HG03066 (cell line): Measurements from ENCODE around the gene SERPINI2.

Source experiments
- ATAC-seq: cut with Tn5 transposase; IDR thresholded peaks from one replicate; pipeline ENCODE4 v1.9.1; 2021; ENCODE audit warnings: low read depth; ENCODE audit not compliant: unreplicated experiment

The SERPINI2 gene

GRCh38 chr3:167473863-167474262, at the start of gene SERPINI2:
SERPINI2 (minus strand) TSS chr3:167474042; CDS start chr3:167471834, 2,208 bp downstream.
- ATAC-seq = no peak

- no peak for ATAC-seq
Measured at GRCh38 chr3:167521006-167521355, 47.1 kb upstream of the SERPINI2 start.

GRCh38 chr3:167520266-167521005, 46.6 kb upstream of the SERPINI2 start:
- ATAC-seq = no peak

- no peak for ATAC-seq
Measured at GRCh38 chr3:167507954-167508353, 34.1 kb upstream of the SERPINI2 start.

- no peak for ATAC-seq
Measured at GRCh38 chr3:167502401-167502800, 28.6 kb upstream of the SERPINI2 start.

- ATAC-seq = no peak
Measured at GRCh38 chr3:167501941-167502340, 28.1 kb upstream of the SERPINI2 start.

GRCh38 chr3:167497903-167498302, 24.1 kb upstream of the SERPINI2 start:
- no peak for ATAC-seq

- no peak for ATAC-seq
Measured at GRCh38 chr3:167493244-167493643, 19.4 kb upstream of the SERPINI2 start.

- no peak for ATAC-seq
Measured at GRCh38 chr3:167491621-167492020, 17.8 kb upstream of the SERPINI2 start.

- ATAC-seq = no peak
Measured at GRCh38 chr3:167489571-167489970, 15.7 kb upstream of the SERPINI2 start.

- no peak for ATAC-seq
Measured at GRCh38 chr3:167487556-167487955, 13.7 kb upstream of the SERPINI2 start.

- ATAC-seq = no peak
Measured at GRCh38 chr3:167484551-167484950, 10.7 kb upstream of the SERPINI2 start.

GRCh38 chr3:167483708-167484475, 10.1 kb upstream of the SERPINI2 start:
- ATAC-seq = no peak

GRCh38 chr3:167481164-167481563, 7.3 kb upstream of the SERPINI2 start:
- no peak for ATAC-seq

- ATAC-seq = no peak
Measured at GRCh38 chr3:167480748-167481147, 6.9 kb upstream of the SERPINI2 start.

GRCh38 chr3:167469381-167469780, 4.5 kb downstream of the SERPINI2 start:
- ATAC-seq = no peak

GRCh38 chr3:167467848-167468611, 5.8 kb downstream of the SERPINI2 start:
- no peak for ATAC-seq

- no peak for ATAC-seq
Measured at GRCh38 chr3:167466966-167467365, 6.9 kb downstream of the SERPINI2 start.

GRCh38 chr3:167456157-167456799, 17.6 kb downstream of the SERPINI2 start:
- no peak for ATAC-seq

- no peak for ATAC-seq
Measured at GRCh38 chr3:167453815-167454214, 20.0 kb downstream of the SERPINI2 start.

GRCh38 chr3:167451282-167451681, 22.6 kb downstream of the SERPINI2 start:
- ATAC-seq = no peak
